Activated CD8-positive, alpha-beta memory T cell treated with anti-CD3 and anti-CD28 coated beads, Interleukin-2, amount 10 ng/mL, durations not matched to agents 7 days and 5 days (primary cell): ENCODE data around the gene KCNK13. TPM values are rescaled to one million over a fixed set of nuclear protein-coding genes. Genes with fewer than 3 reads are reported as not detected.

Experiments used
- ATAC-seq: fragments of 150-1000 bp; cut with Tn5 transposase; one replicate; pipeline ENCODE4 v1.10.0; 2021; ENCODE audit warnings: moderate library complexity
- CTCF ChIA-PET: fragments of 350-600 bp; sonication (Branson Sonifier 250); formaldehyde crosslinking; loops from one replicate; lab custom pipeline; 2021; ENCODE audit warnings: antibody characterized with exemption; lab: Charles Lee
- DNase-seq: peaks from one replicate; pipeline ENCODE4 v3.0.0-alpha.2; 2020
- H3K27ac Mint-ChIP-seq: one replicate; pipeline ENCODE4 v1.8.0; 2021; ENCODE audit warnings: mild to moderate bottlenecking, mixed read lengths
- H3K27me3 Mint-ChIP-seq: one replicate; pipeline ENCODE4 v1.8.0; 2021; ENCODE audit warnings: mixed read lengths
- H3K36me3 Mint-ChIP-seq: one replicate; pipeline ENCODE4 v1.8.0; 2021; ENCODE audit warnings: mild to moderate bottlenecking, mixed read lengths
- H3K4me1 Mint-ChIP-seq: one replicate; pipeline ENCODE4 v1.8.0; 2021; ENCODE audit warnings: mixed read lengths
- H3K4me3 Mint-ChIP-seq: one replicate; pipeline ENCODE4 v1.8.0; 2021; ENCODE audit warnings: mild to moderate bottlenecking, moderate library complexity, mixed read lengths
- H3K9me3 Mint-ChIP-seq: one replicate; pipeline ENCODE4 v1.8.0; 2022; ENCODE audit warnings: low read depth, mixed read lengths
- total RNA-seq, 2 experiments: library from RNA; stranded (reverse); gene quantifications; one replicate each; pipeline ENCODE4 v1.2.3, GENCODE V29; 2021

The KCNK13 gene
- total RNA-seq, 2 experiments from 2014 or later: 0.21 to 0.23 TPM

DNA sequence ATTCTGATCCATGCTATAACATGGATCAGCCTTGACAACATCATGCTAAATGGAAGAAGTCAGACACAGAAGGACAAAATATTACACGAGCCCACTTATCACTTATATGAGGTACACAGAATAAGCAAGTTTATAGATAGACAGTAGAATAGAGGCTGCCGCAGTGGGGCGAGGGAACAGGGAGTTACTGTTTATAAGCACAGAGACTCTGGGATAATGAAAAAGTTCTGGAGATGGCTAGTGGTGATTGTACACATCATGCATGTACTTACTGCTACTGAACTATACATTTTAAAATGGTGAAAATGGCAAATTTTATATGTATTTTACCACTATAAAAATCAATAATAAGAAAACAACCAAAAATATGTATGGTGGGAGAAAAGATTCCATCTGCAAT lies 99.3 kb downstream of the KCNK13 start:
- Mint-ChIP-seq H3K36me3 (no peaks in the 10 kb centered on the region), H3K27ac (no peak overlapping the region)
- CTCF ChIA-PET: no interaction called here

DNA sequence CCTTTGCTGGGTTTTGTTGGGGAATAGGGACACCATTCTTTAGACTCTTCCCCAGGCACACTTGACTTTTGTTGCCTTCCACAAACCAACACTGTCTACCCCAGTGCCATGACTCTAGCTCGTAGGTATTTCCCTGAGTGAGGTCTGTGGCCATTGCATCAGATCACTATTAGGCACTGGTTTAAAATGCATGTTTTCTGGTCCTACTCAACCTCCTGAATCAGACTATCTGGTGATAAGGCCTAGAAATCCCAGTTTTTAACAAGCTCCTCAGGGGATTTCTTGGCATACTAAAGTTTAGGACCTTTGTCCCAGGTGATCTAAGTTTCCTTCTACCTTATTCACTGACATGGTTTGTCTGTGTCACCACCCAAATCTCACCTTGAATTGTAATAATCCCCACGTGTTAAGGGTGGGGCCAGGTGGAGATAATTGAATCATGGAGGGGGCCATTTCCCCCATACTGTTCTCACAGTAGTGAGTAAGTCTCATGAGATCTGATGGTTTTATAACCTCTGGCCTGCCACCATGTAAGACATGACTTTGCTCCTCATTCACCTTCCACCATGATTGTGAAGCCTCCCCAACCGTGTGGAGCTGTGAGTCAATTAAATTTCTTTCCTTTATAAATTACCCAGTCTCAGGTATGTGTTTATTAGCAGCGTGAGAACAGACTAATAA lies 106.8 kb downstream of the KCNK13 start:
- no peak overlapping the region for H3K27ac Mint-ChIP-seq
- H3K36me3 Mint-ChIP-seq: no peaks in the 10 kb centered on the region
- H3K4me1 Mint-ChIP-seq: no peaks in the 10 kb centered on the region
- H3K9me3 Mint-ChIP-seq: no peaks in the 10 kb centered on the region
- H3K4me3 Mint-ChIP-seq: no peak overlapping the region
- ATAC-seq (no peak), DNase-seq (no peak)
- CTCF ChIA-PET: interaction anchor here (1.5 kb wide), 1 partner anchor 67 kb away, joined by 3 read pairs; no protein-coding TSS in a partner anchor
- peaks cover 42% of the 10 kb centered on the region for H3K27me3 Mint-ChIP-seq

More for the DNA sequence above, 99.3 kb downstream of the KCNK13 start:
- DNase-seq: no peak
- no peaks in the 10 kb centered on the region for H3K9me3 Mint-ChIP-seq
- ATAC-seq: no peak
- no peaks in the 10 kb centered on the region for H3K4me1 Mint-ChIP-seq
- H3K27me3 Mint-ChIP-seq: peaks cover 33% of the 10 kb centered on the region
- H3K4me3 Mint-ChIP-seq: no peak overlapping the region

DNA sequence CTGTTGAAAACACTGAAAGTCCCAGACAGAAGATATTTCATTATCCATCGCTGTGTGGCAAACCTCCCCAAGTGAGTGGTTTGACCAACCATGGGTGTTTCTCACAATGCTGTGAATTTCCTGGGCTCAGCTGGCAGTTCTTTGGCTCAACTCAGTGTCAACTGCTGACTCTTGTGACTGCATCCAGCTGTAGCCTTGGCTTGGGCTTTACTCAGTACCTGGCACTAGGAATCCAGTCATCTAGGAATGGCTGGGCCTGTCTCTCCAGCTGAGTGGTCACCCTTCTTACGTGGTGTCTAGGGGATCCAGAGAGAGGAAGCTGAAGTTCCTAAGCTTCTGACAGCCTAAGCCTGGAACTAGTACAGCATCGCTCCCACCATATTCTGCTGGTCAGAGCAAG lies 113.8 kb downstream of the KCNK13 start:
- H3K27ac Mint-ChIP-seq: no peak overlapping the region

DNA sequence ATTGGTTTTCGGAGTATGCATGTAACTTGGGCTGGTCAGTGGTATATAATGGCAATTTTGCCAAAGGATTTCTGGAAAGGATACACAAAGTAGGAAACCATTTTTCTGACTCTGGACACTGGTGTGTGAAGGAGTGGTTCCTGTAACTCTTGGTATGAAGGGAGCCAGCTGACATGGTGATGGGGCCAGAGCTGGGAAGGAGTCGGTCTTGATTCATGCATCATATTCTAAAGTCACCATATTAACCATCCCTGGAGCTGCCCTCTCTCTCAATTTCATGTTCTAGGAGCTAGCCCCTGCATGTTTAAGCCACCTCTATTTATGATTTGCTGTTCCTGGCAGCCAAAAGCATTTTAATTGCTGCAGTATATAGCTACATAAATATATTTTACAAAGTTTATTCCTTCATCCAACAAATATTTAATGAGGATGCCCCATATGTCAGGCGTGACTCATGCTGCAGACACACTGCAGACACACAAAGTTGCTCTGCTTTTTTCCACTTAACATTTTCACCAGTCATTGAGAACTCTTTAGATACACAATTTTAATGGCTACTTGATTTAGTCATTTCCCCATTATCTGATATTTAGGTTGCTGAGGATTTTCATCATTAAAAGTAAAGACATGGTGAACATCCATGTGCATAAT lies 115.9 kb downstream of the KCNK13 start:
- CTCF ChIA-PET: interaction anchor here (0.9 kb wide), 1 partner anchor 14 kb away, joined by 3 read pairs; no protein-coding TSS in a partner anchor

More for the DNA sequence above, 113.8 kb downstream of the KCNK13 start:
- Mint-ChIP-seq H3K4me3 (no peak overlapping the region), H3K27me3 (peaks cover 18% of the 10 kb centered on the region), H3K9me3 (no peaks in the 10 kb centered on the region), H3K4me1 (no peaks in the 10 kb centered on the region), H3K36me3 (no peaks in the 10 kb centered on the region)
- no peak for ATAC-seq
- no peak for DNase-seq
- CTCF ChIA-PET: interaction anchor here (1.0 kb wide), 1 partner anchor 17 kb away, joined by 3 read pairs; no protein-coding TSS in a partner anchor

DNA sequence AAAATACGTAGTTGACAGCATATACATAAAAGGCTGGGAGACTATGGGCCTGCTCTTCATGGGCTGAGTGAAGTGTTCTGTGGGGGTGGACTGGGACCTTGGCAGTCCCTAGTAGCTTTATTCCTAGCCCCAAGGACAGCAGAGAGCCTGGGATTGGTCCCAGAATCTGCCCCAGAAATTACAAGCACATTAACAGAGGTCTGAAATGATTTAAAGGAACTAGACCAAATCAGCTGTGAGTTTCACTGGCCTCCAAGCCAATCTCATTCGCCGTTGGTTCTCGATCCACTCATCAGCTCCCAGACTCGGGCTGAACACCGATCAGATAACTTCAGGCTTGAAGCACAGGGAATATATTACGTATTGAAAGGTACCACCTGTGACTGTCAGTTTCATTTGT lies 117.6 kb downstream of the KCNK13 start:
- Mint-ChIP-seq H3K4me3 (no peak overlapping the region), H3K9me3 (no peaks in the 10 kb centered on the region), H3K36me3 (no peaks in the 10 kb centered on the region), H3K27me3 (peaks cover 13% of the 10 kb centered on the region), H3K4me1 (no peaks in the 10 kb centered on the region), H3K27ac (no peak overlapping the region)
- ATAC-seq (no peak), DNase-seq (no peak)
- CTCF ChIA-PET: interaction anchor here (1.3 kb wide), 1 partner anchor 206 kb away, joined by 3 read pairs; no protein-coding TSS in a partner anchor

More for the DNA sequence above, 115.9 kb downstream of the KCNK13 start:
- peaks cover 18% of the 10 kb centered on the region for H3K27me3 Mint-ChIP-seq
- H3K9me3 Mint-ChIP-seq: no peaks in the 10 kb centered on the region
- no peaks in the 10 kb centered on the region for H3K36me3 Mint-ChIP-seq
- no peak for DNase-seq
- H3K4me3 Mint-ChIP-seq: no peak overlapping the region
- H3K4me1 Mint-ChIP-seq: no peaks in the 10 kb centered on the region
- no peak overlapping the region for H3K27ac Mint-ChIP-seq
- no peak for ATAC-seq

DNA sequence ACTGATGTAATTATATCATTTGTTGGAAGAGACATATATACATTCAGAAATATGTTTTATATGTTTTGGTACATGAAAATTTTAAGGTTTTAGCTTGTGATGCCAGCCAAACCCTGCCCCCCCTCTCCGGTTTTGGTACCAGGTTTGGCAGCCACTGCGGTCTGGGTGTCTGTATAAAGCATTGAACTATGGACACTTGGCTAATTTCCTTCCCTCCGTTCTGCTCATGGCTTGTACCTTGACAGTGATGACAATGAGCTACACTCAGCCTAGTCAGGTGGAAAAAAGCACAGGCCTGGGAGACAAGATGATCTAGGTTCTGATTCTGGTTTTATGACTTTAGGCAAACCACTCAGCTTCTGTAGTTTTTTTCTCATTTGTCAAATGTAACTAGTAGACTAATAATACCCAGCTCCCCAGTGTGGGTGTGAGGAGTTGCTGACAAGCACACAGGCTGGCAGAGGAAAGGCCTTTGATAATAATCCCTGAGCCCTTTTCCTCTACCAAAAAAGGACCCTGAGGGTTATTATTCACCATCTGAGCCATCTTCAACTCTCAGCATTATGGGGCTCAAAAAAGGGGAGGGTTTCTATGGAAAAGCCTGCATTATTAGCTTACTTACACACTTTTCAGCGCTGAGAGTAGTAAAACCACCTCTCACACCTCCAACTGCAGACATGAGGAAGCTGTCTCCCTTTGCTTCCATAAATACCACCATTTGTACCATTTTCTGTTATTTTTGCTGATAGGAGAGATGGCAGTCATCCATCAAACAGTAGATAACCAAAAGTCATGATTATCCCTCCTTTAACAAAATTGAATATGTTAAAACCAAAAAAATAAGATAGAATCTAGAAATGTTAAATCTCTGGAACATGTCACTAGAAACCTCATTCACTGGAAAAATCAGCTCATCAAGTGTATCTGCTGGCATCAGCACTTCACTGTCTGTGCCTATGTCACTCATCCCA lies 118.3 kb downstream of the KCNK13 start:
- no peak for ATAC-seq
- no peak for DNase-seq
- no peak overlapping the region for H3K27ac Mint-ChIP-seq
- CTCF ChIA-PET: interaction anchor here (1.3 kb wide), 1 partner anchor 207 kb away, joined by 3 read pairs; no protein-coding TSS in a partner anchor
- H3K27me3 Mint-ChIP-seq: peaks cover 13% of the 10 kb centered on the region
- no peak overlapping the region for H3K4me3 Mint-ChIP-seq
- no peaks in the 10 kb centered on the region for H3K36me3 Mint-ChIP-seq
- H3K9me3 Mint-ChIP-seq: no peaks in the 10 kb centered on the region
- no peaks in the 10 kb centered on the region for H3K4me1 Mint-ChIP-seq

DNA sequence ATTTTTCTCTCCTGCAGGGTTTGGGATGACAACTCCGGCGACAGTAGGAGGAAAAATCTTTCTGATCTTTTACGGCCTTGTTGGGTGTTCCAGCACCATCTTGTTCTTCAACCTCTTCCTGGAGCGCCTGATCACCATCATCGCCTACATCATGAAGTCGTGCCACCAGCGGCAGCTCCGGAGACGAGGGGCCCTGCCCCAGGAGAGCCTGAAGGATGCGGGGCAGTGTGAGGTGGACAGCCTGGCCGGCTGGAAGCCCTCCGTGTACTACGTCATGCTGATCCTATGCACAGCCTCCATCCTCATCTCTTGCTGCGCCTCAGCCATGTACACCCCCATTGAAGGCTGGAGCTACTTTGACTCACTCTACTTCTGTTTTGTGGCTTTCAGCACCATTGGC lies 122.3 kb downstream of the KCNK13 start:
- no peak for ATAC-seq
- Mint-ChIP-seq H3K9me3 (no peaks in the 10 kb centered on the region), H3K4me3 (no peak overlapping the region), H3K4me1 (no peaks in the 10 kb centered on the region), H3K27me3 (peaks cover 12% of the 10 kb centered on the region), H3K27ac (no peak overlapping the region), H3K36me3 (no peaks in the 10 kb centered on the region)
- DNase-seq: no peak
- CTCF ChIA-PET: no interaction called here

DNA sequence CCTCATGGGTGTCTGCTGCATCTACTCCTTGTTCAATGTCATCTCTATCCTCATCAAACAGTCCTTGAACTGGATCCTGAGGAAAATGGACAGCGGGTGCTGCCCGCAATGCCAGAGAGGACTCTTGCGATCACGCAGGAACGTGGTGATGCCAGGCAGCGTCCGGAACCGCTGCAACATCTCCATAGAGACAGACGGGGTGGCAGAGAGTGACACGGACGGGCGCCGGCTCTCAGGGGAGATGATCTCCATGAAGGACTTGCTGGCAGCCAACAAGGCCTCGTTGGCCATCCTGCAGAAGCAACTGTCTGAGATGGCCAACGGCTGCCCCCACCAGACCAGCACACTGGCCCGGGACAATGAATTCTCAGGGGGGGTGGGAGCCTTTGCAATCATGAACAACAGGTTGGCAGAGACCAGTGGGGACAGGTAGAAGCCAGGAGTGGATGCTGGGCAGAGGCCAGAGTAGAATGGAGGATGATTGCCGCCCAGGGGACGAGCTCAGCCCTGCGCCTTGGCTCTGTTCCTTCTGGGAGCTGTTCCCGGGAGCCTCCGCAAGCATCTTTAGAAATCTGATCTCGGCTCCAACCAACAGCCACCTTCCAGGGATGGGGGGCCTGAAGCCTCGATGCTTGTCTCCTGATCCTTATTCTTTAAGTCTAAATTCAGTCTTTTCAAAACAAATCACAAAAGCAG lies 122.9 kb downstream of the KCNK13 start:
- H3K27me3 Mint-ChIP-seq: peaks cover 12% of the 10 kb centered on the region
- no peaks in the 10 kb centered on the region for H3K4me1 Mint-ChIP-seq
- no peaks in the 10 kb centered on the region for H3K9me3 Mint-ChIP-seq
- no peak overlapping the region for H3K27ac Mint-ChIP-seq
- H3K36me3 Mint-ChIP-seq: no peaks in the 10 kb centered on the region
- no peak for DNase-seq
- ATAC-seq: no peak
- H3K4me3 Mint-ChIP-seq: no peak overlapping the region
- CTCF ChIA-PET: interaction anchor here (0.8 kb wide), 1 partner anchor 53 kb away, joined by 3 read pairs; no protein-coding TSS in a partner anchor

DNA sequence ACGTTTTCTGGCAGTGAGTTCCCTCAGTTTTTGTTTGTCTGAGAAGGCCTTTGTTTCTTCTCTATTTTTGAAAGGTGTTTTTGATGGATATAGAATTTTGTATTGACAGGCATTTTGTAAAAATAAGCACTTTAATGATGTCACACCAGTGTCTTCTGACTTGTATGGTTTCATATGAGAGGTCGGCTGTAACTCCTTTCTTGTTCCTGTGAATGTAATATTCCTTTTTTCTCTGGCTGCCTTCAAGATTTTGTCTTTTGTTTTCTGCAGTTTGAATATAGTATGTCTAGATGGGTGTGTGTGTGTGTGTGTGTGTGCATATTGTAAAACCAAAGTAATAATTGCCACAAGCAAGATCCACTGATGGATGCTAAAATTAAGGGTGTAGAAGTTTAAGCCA lies 126.8 kb downstream of the KCNK13 start:
- no peak overlapping the region for H3K4me3 Mint-ChIP-seq
- H3K36me3 Mint-ChIP-seq: no peaks in the 10 kb centered on the region
- H3K27me3 Mint-ChIP-seq: peaks cover 3% of the 10 kb centered on the region
- H3K4me1 Mint-ChIP-seq: no peaks in the 10 kb centered on the region
- no peaks in the 10 kb centered on the region for H3K9me3 Mint-ChIP-seq
- no peak for DNase-seq
- no peak for ATAC-seq
- CTCF ChIA-PET: no interaction called here
- no peak overlapping the region for H3K27ac Mint-ChIP-seq

DNA sequence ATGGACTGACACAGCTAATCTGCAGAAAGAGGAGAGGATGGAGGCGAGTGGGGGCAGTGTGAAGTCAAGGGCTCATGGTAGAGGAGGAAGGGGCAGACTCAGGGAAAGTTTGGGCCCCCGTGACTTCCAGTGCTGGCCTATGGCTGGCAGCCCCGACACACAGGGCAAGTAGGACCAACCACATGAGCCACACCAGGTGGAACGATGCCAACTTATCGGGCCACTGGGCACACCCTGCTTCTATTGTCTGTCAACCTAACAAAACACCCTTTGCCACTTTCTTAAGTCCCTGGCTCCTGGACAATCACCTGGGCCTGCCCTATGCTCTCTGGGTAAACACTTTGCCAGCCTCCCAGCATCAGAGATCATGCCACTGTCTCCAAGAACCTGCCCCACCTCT lies 129.4 kb downstream of the KCNK13 start:
- no peaks in the 10 kb centered on the region for H3K4me1 Mint-ChIP-seq
- CTCF ChIA-PET: no interaction called here
- no peak overlapping the region for H3K4me3 Mint-ChIP-seq
- no peaks in the 10 kb centered on the region for H3K36me3 Mint-ChIP-seq
- H3K27me3 Mint-ChIP-seq: peaks cover 8% of the 10 kb centered on the region
- no peak overlapping the region for H3K27ac Mint-ChIP-seq
- no peaks in the 10 kb centered on the region for H3K9me3 Mint-ChIP-seq
- ATAC-seq (no peak), DNase-seq (no peak)

DNA sequence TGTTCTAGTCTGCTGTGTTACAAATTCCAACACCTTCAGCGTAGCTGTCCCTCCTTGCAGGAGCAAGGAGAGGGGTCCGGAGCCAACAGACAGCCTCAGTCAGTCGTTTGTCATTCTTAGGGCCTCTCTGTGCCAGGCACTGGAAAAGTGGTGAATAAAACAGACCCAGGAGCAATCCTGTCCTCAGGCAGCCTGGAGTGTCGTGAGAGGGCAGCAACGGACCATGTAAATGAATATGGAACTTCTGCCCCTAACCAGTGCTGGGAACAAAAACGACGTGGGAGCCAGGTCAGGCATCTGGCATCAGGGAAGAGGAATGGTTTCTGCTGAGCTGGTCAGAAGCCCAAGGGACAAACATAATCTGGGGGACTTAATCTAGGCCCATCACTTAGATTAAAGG lies 129.8 kb downstream of the KCNK13 start:
- peaks cover 8% of the 10 kb centered on the region for H3K27me3 Mint-ChIP-seq
- ATAC-seq: no peak

DNA sequence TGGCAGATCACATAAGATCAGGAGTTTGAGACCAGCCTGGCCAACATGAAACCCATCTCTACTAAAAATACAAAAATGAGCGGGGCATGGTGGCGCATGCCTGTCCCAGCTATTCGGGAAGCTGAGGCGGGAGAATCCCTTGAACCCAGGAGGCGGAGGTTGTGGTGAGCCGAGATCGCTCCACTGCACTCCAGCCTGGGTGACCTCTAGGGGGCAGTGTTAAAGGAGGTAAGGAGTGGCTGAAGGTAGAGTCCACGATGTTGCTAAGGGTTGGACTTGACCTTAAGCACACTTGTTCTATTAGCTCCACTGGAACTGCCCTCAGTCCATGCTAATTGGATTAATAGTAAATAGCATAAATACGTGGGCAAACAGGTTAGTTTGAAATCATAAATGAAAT lies 132.1 kb downstream of the KCNK13 start:
- DNase-seq (no peak), ATAC-seq (no peak)
- no peak overlapping the region for H3K4me3 Mint-ChIP-seq
- no peak overlapping the region for H3K27ac Mint-ChIP-seq
- H3K9me3 Mint-ChIP-seq: no peaks in the 10 kb centered on the region
- peaks cover 10% of the 10 kb centered on the region for H3K27me3 Mint-ChIP-seq
- CTCF ChIA-PET: no interaction called here
- no peaks in the 10 kb centered on the region for H3K4me1 Mint-ChIP-seq
- no peaks in the 10 kb centered on the region for H3K36me3 Mint-ChIP-seq

More for the DNA sequence above, 129.8 kb downstream of the KCNK13 start:
- CTCF ChIA-PET: no interaction called here
- H3K9me3 Mint-ChIP-seq: no peaks in the 10 kb centered on the region
- H3K4me1 Mint-ChIP-seq: no peaks in the 10 kb centered on the region
- no peak for DNase-seq
- H3K27ac Mint-ChIP-seq: no peak overlapping the region
- no peak overlapping the region for H3K4me3 Mint-ChIP-seq
- H3K36me3 Mint-ChIP-seq: no peaks in the 10 kb centered on the region

DNA sequence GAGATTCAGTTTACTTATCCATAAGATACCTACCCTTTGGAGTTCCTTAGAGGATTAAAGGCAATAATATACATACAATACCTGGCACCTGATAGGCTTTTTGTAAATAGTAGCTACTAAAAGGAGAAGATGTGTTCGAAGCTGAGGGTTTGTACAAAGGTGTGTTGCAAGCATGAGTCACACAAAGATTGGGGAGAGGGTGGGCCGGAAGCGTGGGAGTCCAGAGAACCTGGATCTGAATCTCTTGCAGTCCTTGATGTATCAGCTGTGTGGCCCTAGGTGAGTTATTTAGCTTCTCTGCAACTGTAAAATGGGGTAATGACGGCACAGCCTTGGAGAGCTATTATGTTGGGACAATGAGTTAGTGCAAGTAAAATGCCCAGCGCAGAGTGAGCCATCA lies 132.9 kb downstream of the KCNK13 start:
- DNase-seq (no peak), ATAC-seq (no peak)
- no peaks in the 10 kb centered on the region for H3K9me3 Mint-ChIP-seq
- no peak overlapping the region for H3K4me3 Mint-ChIP-seq
- no peak overlapping the region for H3K27ac Mint-ChIP-seq
- CTCF ChIA-PET: no interaction called here
- H3K27me3 Mint-ChIP-seq: peaks cover 10% of the 10 kb centered on the region
- H3K36me3 Mint-ChIP-seq: no peaks in the 10 kb centered on the region
- no peaks in the 10 kb centered on the region for H3K4me1 Mint-ChIP-seq
